Lower leg skin (tissue), 4 donors: ENCODE data around the gene RNF224. TPM values are rescaled to one million over a fixed set of nuclear protein-coding genes. Genes with fewer than 3 reads are reported as not detected.

ENCODE experiments used
- DNase-seq, 2 donors: peaks; one replicate each; pipeline ENCODE4 v3.0.0-alpha.2; 2019; ENCODE audit warnings: low spot score in 2 of 2
- H3K4me3 ChIP-seq: fragments of 200-600 bp; sonication (generic); 2 replicates; pipeline ENCODE4 v1.5.1; 2017; ENCODE audit warnings: mild to moderate bottlenecking, low read depth; ENCODE audit not compliant: poor library complexity, severe bottlenecking
- POLR2A ChIP-seq, 2 donors: fragments of 450-650 bp; IDR thresholded peaks; one replicate each; pipeline ENCODE4 v1.6.1; 2016 to 2017; ENCODE audit warnings: antibody characterized with exemption in 2 of 2, mild to moderate bottlenecking in 1 of 2, moderate library complexity in 1 of 2
- WGBS, 2 donors: methylation state at CpG; one replicate each; pipeline ENCODE4 v1.1.5; 2018; 5-methylcytosine and 5-hydroxymethylcytosine counted together
- intact Hi-C: fragments of 100-400 bp; cut with DNase I; formaldehyde crosslinking; loops from one replicate; pipeline ENCODE4 v1.15.0; 2023; ENCODE audit warnings: low total_unique reads
- total RNA-seq, 4 donors: library from RNA; depleted of rRNA; stranded (reverse); fragments of >200 nt; gene quantifications; one replicate each; pipeline ENCODE4 v1.1.0, GENCODE V29; 2016
- TF ChIP-seq, protein P1 (sequence below), 3 donors: fragments of 450-650 bp; IDR thresholded peaks; one replicate each; pipeline ENCODE4 v1.5.1; 2016; ENCODE audit warnings: antibody characterized with exemption in 3 of 3, mild to moderate bottlenecking in 3 of 3, moderate library complexity in 2 of 3

Gene RNF224
- total RNA-seq, 4 donors from 2014 or later, result 0.25 to 3.2 (median 2.4) TPM; not detected in 1

DNA sequence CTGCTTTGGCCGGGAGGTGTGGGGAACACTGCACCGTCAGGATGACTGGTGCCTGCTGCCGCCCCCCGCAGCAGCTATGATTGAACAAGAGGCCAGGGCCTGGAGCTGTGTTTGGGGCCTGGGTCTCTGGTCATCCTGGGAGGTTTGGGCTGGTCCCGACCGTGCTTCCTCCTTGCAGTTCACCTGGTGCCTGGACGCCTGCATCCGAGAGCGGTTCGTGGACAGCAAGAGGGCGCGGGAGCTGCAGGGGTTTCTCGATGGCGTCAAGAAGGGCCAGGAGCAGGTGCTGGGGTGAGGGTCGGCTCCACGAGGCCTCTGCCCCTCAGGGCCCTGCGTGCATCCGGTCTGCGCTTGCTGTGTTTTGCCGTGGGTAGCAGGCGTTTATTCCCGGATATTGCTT lies 36.8 kb downstream of the RNF224 start:
- no peak for TF ChIP-seq POLR2A (IDR thresholded peaks at IDR 0.05)
- TF ChIP-seq, protein P1, sequence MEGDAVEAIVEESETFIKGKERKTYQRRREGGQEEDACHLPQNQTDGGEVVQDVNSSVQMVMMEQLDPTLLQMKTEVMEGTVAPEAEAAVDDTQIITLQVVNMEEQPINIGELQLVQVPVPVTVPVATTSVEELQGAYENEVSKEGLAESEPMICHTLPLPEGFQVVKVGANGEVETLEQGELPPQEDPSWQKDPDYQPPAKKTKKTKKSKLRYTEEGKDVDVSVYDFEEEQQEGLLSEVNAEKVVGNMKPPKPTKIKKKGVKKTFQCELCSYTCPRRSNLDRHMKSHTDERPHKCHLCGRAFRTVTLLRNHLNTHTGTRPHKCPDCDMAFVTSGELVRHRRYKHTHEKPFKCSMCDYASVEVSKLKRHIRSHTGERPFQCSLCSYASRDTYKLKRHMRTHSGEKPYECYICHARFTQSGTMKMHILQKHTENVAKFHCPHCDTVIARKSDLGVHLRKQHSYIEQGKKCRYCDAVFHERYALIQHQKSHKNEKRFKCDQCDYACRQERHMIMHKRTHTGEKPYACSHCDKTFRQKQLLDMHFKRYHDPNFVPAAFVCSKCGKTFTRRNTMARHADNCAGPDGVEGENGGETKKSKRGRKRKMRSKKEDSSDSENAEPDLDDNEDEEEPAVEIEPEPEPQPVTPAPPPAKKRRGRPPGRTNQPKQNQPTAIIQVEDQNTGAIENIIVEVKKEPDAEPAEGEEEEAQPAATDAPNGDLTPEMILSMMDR (IDR thresholded peaks at IDR 0.05), result no peak
- intact Hi-C loops, result no loop called here
- no peak for DNase-seq
- no peak overlapping the region for H3K4me3 ChIP-seq
- 92 to 94% methylated on average over 18 to 22 of the region's 22 CpGs for WGBS, 2 donors

DNA sequence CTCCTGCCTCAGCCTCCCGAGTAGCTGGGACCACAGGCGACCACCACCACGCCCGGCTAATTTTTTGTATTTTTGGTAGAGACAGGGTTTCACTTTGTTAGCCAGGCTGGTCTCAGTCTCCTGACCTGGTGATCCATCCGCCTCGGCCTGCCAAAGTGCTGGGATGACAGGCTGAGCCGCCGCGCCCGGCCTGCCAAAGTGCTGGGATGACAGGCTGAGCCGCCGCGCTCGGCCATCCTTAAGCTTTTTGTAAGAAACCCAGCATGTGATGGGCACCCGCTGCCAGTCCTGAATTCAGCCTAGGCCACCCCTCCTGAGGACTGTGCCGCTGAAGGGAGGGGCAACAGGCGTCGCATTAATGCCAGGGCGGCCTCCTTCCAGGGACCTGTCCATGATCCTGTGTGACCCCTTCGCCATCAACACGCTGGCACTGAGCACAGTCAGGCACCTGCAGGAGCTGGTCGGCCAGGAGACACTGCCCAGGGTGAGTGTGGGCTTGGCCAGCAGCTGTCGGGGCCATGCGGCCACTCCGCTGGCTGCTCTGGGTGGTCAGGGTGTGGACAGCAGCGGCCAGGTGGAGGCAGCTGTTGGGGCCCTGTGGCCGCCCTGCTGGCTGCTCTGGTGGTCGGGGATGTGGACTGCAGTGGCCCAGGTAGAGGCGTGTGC lies 38.3 kb downstream of the RNF224 start:
- no peak for DNase-seq
- 92 to 93% methylated on average over 23 to 29 of the region's 29 CpGs for WGBS, 2 donors
- intact Hi-C loops, result no loop called here
- TF ChIP-seq, protein P1 (IDR thresholded peaks at IDR 0.05), result no peak
- TF ChIP-seq POLR2A (IDR thresholded peaks at IDR 0.05), result no peak
- no peak overlapping the region for H3K4me3 ChIP-seq

DNA sequence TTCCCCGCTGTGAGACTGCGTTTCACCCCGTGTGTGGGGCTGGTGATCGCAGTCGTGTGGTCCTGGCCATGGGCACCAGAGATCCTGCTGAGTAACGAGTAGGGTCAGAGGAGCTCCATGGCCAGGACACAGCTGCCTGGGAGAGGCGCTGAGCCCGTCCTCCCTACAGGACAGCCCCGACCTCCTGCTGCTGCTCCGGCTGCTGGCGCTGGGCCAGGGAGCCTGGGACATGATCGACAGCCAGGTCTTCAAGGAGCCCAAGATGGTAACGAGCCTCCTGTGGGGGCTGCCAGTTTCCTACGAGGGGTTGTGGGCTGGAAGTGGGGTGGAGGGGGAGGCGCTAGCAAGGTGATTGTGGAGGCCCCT lies 38.8 kb downstream of the RNF224 start:
- DNase-seq, result no peak
- TF ChIP-seq, protein P1 (IDR thresholded peaks at IDR 0.05), result no peak
- no peak for TF ChIP-seq POLR2A (IDR thresholded peaks at IDR 0.05)
- WGBS, 2 donors, result 86 to 87% methylated on average over 9 to 15 of the region's 15 CpGs
- intact Hi-C loops, result no loop called here
- H3K4me3 ChIP-seq, result no peak overlapping the region

DNA sequence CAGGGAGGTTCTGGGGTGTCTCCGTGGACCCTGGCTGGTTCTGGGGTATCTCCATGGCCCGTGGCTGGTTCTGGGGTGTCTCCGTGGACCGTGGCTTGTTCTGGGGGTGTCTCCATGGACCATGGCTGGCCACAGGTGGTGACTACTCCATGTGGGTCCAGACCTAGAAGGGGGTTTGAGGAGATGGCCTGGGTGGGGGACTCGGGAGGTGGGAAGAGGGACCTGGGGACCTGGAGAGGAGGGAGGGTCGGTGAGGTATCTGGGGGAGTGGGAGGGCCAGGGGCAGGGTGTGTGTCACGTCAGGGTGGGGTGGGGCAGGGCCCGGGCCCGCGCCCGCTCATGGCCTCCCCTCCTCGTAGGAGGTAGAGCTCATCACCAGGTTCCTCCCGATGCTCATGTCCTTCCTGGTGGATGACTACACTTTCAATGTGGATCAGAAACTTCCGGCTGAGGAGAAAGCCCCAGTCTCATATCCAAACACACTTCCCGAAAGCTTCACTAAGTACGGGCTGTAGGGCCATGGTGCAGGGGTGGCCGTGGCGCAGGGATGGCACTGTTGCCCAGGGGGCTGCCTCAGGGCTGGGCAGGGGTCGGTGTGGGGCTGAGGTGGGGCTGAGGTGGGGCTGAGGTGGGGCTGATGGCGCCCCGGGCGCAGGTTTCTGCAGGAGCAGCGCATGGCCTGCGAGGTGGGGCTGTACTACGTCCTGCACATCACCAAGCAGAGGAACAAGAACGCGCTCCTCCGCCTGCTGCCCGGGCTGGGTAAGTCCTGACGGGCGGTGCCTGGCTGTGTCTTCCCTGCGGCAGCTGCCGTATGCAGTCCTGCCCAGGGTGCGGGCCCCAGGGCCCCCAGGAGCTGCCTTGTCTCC lies 39.5 kb downstream of the RNF224 start:
- no peak for DNase-seq
- WGBS, 2 donors, result 86 to 88% methylated on average over 31 to 34 of the region's 34 CpGs
- intact Hi-C loops, result no loop called here
- no peak overlapping the region for H3K4me3 ChIP-seq
- TF ChIP-seq POLR2A (IDR thresholded peaks at IDR 0.05), result no peak
- TF ChIP-seq, protein P1 (IDR thresholded peaks at IDR 0.05), result no peak

DNA sequence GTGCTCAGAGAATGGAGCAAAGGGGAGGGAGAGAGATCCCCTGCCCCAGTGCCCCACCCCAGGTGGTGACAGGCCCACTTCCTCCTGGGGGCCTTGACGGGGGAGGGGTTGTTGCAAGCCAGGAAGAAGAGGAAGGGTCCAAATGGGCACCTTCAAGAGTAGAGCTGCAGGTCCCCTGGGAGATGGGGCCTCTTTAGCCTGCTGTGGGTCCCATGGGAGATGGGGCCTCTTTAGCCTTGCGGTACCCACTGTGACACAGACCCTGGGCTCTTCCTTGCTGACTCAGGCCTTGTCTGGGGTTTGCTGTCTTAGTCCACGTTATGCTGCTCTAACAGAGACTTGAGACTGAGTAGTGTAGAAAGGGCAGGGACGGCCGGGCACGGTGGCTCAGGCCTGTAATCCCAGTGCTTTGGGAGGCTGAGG lies 40.6 kb downstream of the RNF224 start:
- no peak overlapping the region for H3K4me3 ChIP-seq
- DNase-seq, result no peak
- intact Hi-C loops, result no loop called here

More for the DNA sequence above, 40.6 kb downstream of the RNF224 start:
- no peak for TF ChIP-seq POLR2A (IDR thresholded peaks at IDR 0.05)
- TF ChIP-seq, protein P1 (IDR thresholded peaks at IDR 0.05), result no peak
- 88 to 95% methylated on average over 6 of the region's 6 CpGs for WGBS, 2 donors
